Natural killer cell (primary cell): ENCODE measurements around the gene C22orf39. TPM values are rescaled to one million over a fixed set of nuclear protein-coding genes. Genes with fewer than 3 reads are reported as not detected.

Source experiments
- ATAC-seq, 3 donors: fragments of 150-1000 bp in 2 of 3; fragments of 200-7000 bp in 1 of 3; cut with Tn5 transposase; 1 replicate in 1 of 3; 2 replicates in 2 of 3; pipeline ENCODE4 v1.10.0; 2021; ENCODE audit warnings: mild to moderate bottlenecking in 2 of 3, moderate library complexity in 2 of 3
- DNase-seq, 2 donors: peaks; one replicate each; pipeline versions ENCODE4 v3.0.0 to v3.0.0-alpha.2; 2013 to 2021; ENCODE audit warnings: mixed read lengths in 1 of 2
- H3K27ac ChIP-seq: one replicate; pipeline ENCODE4 v1.5.1; 2013; ENCODE audit warnings: mild to moderate bottlenecking, low read length
- H3K27me3 ChIP-seq: one replicate; pipeline ENCODE4 v1.6.1; 2013; ENCODE audit warnings: low read length; ENCODE audit not compliant: control insufficient read depth, insufficient read depth
- H3K36me3 ChIP-seq: one replicate; pipeline ENCODE4 v1.6.1; 2013; ENCODE audit warnings: low read length; ENCODE audit not compliant: control insufficient read depth, insufficient read depth
- H3K4me1 ChIP-seq: one replicate; pipeline ENCODE4 v1.6.1; 2013; ENCODE audit warnings: low read length; ENCODE audit not compliant: control insufficient read depth, insufficient read depth
- H3K4me3 ChIP-seq: one replicate; pipeline ENCODE4 v1.5.1; 2013; ENCODE audit warnings: low read length
- H3K9me3 ChIP-seq: one replicate; pipeline ENCODE4 v1.6.1; 2013; ENCODE audit warnings: low read length; ENCODE audit not compliant: control insufficient read depth, insufficient read depth
- H3K27ac Mint-ChIP-seq, 2 donors: one replicate each; pipeline ENCODE4 v1.8.0; 2022; ENCODE audit warnings: mild to moderate bottlenecking in 2 of 2, mixed read lengths in 2 of 2, moderate library complexity in 1 of 2
- H3K27me3 Mint-ChIP-seq, 2 donors: one replicate each; pipeline ENCODE4 v1.8.0; 2022; ENCODE audit warnings: low read depth in 2 of 2, mixed read lengths in 2 of 2
- H3K36me3 Mint-ChIP-seq: one replicate; pipeline ENCODE4 v1.8.0; 2022; ENCODE audit warnings: mixed read lengths
- H3K4me1 Mint-ChIP-seq, 2 donors: one replicate each; pipeline ENCODE4 v1.8.0; 2022; ENCODE audit warnings: mixed read lengths in 2 of 2
- H3K4me3 Mint-ChIP-seq: one replicate; pipeline ENCODE4 v1.8.0; 2022; ENCODE audit warnings: mild to moderate bottlenecking, moderate library complexity, mixed read lengths
- H3K9me3 Mint-ChIP-seq, 2 donors: one replicate each; pipeline ENCODE4 v1.8.0; 2022; ENCODE audit warnings: mixed read lengths in 2 of 2
- WGBS: methylation state at CpG from one replicate; pipeline ENCODE4 v1.1.7; 2013; ENCODE audit warnings: missing lambda C conversion rate; ENCODE audit not compliant: insufficient coverage; 5-methylcytosine and 5-hydroxymethylcytosine counted together
- intact Hi-C: fragments of 100-400 bp; cut with micrococcal nuclease; formaldehyde crosslinking; loops from one replicate; pipeline ENCODE4 v1.14.2; 2022
- total RNA-seq, 4 donors: library from RNA; stranded (reverse); fragments of 120-200 nt in 1 of 4; gene quantifications; one replicate each; pipeline versions ENCODE4 v1.2.3 to v1.2.4, GENCODE V29; 2013 to 2022
- TF ChIP-seq, protein P1 (sequence below): fragments of 200-600 bp; IDR thresholded peaks from one replicate; pipeline ENCODE4 v1.8.0; 2022; ENCODE audit warnings: antibody characterized with exemption

Gene C22orf39
- total RNA-seq, 3 donors from 2014 or later (not counting 1 experiment from before 2014, with no cell fraction given), result 45.4 to 53.3 (median 50.2) TPM

DNA sequence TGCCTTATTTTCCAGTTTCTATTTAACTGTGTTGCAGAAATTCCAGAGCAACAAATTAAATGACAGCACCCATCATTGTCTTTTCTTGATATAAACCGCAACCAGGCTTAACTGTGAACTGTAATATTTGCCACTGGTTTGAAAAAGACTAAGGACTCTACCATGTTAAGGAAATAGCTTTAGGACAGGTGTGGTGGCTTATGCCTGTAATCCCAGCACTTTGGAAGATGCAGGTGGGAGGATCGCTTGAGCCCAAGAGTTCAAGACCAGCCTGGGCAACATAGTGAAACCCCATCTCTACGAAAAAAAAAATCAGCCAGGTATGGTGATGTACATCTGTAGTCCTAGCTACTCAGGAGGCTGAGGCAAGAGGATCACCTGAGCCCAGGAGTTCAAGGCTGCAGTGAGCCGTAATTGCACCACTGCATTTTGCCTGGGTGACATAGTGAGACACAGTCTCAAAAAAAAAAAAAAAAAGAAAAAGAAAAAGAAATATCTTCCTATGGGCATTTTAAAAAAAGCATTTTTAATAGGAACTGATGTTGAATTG is 44.8 kb downstream of the C22orf39 start:
- no peaks in the 10 kb centered on the region for H3K9me3 ChIP-seq
- peaks cover 54% of the 10 kb centered on the region for H3K36me3 ChIP-seq
- Mint-ChIP-seq H3K27me3 (no peaks in the 10 kb centered on the region), H3K4me3 (no peak overlapping the region), H3K36me3 (peaks cover 15% of the 10 kb centered on the region), H3K27ac (peak overlapping the region; percentile 2 to 3), H3K4me1 (peaks cover 16 to 37% of the 10 kb centered on the region in 2 donors), H3K9me3 (no peaks in the 10 kb centered on the region)
- TF ChIP-seq, protein P1, sequence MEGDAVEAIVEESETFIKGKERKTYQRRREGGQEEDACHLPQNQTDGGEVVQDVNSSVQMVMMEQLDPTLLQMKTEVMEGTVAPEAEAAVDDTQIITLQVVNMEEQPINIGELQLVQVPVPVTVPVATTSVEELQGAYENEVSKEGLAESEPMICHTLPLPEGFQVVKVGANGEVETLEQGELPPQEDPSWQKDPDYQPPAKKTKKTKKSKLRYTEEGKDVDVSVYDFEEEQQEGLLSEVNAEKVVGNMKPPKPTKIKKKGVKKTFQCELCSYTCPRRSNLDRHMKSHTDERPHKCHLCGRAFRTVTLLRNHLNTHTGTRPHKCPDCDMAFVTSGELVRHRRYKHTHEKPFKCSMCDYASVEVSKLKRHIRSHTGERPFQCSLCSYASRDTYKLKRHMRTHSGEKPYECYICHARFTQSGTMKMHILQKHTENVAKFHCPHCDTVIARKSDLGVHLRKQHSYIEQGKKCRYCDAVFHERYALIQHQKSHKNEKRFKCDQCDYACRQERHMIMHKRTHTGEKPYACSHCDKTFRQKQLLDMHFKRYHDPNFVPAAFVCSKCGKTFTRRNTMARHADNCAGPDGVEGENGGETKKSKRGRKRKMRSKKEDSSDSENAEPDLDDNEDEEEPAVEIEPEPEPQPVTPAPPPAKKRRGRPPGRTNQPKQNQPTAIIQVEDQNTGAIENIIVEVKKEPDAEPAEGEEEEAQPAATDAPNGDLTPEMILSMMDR, result no peak
- H3K4me1 ChIP-seq, result no peaks in the 10 kb centered on the region
- 96% methylated on average over 3 of the region's 4 CpGs for WGBS
- H3K27ac ChIP-seq, result no peak overlapping the region
- H3K4me3 ChIP-seq, result no peak overlapping the region
- ATAC-seq (no peak), DNase-seq (no peak)
- H3K27me3 ChIP-seq, result no peaks in the 10 kb centered on the region
- intact Hi-C loops, result loop anchor here (1.0 kb wide), 1 partner anchor 26 kb away; no protein-coding TSS in a partner anchor

DNA sequence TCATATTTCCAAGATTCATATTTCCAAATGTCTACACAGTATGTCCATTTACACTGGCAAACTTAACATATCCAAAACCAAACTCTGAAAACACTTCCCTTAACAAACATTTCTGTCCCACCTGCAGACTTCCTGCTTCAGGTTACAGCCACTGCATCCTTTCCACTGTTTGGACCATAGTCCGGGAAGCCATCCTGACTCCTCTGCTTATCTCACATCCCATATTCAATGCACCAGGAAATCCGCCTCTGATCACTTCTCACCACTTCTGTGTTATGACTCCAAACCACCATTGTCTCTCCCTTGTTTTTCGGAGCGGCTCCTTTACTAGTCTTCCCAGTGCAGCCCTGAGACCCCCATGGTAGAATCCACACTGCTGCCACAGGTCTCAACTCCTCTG is 46.0 kb downstream of the C22orf39 start:
- Mint-ChIP-seq H3K36me3 (peaks cover 8% of the 10 kb centered on the region), H3K27ac (peak overlapping the region; percentile 2 to 3), H3K4me3 (no peak overlapping the region), H3K27me3 (no peaks in the 10 kb centered on the region), H3K9me3 (no peaks in the 10 kb centered on the region), H3K4me1 (peaks cover 16 to 34% of the 10 kb centered on the region in 2 donors)
- TF ChIP-seq, protein P1, result no peak
- Histone ChIP-seq H3K4me3 (no peak overlapping the region), H3K36me3 (peaks cover 53% of the 10 kb centered on the region), H3K27ac (no peak overlapping the region), H3K27me3 (no peaks in the 10 kb centered on the region), H3K9me3 (no peaks in the 10 kb centered on the region), H3K4me1 (no peaks in the 10 kb centered on the region)
- ATAC-seq (no peak), DNase-seq (no peak)
- intact Hi-C loops, result no loop called here
- WGBS, result 96% methylated on average over 4 of the region's 4 CpGs

DNA sequence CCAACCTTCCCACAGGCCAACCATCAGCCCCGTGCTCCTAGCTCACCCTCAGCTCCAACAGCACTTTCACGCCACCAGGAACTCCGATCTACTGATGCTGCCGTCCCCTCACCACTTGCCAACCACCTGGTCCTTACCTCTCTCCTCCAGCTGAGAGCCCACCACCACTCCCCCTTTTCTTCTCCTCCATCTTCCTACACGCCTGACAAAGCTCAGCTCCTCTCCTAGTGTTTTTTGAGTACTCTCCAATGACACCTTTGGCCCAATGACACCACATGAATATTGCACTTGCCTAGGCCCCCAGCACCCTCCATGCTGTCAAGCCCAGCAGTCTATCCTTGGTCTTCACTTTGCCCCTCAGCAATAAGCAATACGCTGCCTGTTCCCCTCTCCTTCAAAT is 46.6 kb downstream of the C22orf39 start:
- Mint-ChIP-seq H3K36me3 (peaks cover 8% of the 10 kb centered on the region), H3K4me1 (peaks cover 16 to 34% of the 10 kb centered on the region in 2 donors), H3K9me3 (no peaks in the 10 kb centered on the region), H3K4me3 (no peak overlapping the region), H3K27ac (peak overlapping the region; percentile 2 to 68), H3K27me3 (no peaks in the 10 kb centered on the region)
- WGBS, result 98% methylated on average over 6 of the region's 6 CpGs
- TF ChIP-seq, protein P1, result no peak
- intact Hi-C loops, result no loop called here
- Histone ChIP-seq H3K4me1 (no peaks in the 10 kb centered on the region), H3K9me3 (no peaks in the 10 kb centered on the region), H3K36me3 (peaks cover 50% of the 10 kb centered on the region), H3K27ac (no peak overlapping the region), H3K27me3 (no peaks in the 10 kb centered on the region), H3K4me3 (no peak overlapping the region)
- no peak for DNase-seq
- no peak for ATAC-seq

DNA sequence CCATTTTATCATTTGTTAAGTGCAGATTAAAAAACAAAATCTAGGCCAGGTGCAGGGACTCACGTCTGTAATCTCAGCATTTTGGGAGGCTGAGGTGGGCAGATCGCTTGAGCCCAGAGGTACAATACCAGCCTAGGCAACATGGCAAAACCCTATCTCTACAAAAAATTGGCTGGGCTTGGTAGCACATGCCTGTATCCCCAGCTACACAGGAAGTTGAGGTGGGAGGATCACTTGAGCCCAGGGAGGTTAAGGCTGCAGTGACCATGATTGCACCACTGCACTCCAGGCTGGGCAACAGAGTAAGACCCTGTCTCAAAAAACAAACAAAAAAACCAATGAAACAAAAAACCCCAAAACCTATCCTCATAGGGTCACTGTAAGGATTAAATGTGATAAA is 48.9 kb downstream of the C22orf39 start:
- Histone ChIP-seq H3K4me1 (no peaks in the 10 kb centered on the region), H3K36me3 (peaks cover 56% of the 10 kb centered on the region), H3K9me3 (no peaks in the 10 kb centered on the region), H3K4me3 (no peak overlapping the region), H3K27me3 (no peaks in the 10 kb centered on the region), H3K27ac (no peak overlapping the region)
- H3K36me3 Mint-ChIP-seq, result peaks cover under 1% of the 10 kb centered on the region
- no peaks in the 10 kb centered on the region for H3K27me3 Mint-ChIP-seq
- WGBS, result 95% methylated on average over 2 of the region's 2 CpGs
- peaks cover 0 to 25% of the 10 kb centered on the region in 2 donors for H3K4me1 Mint-ChIP-seq
- TF ChIP-seq, protein P1, result no peak
- intact Hi-C loops, result no loop called here
- no peak for DNase-seq
- H3K9me3 Mint-ChIP-seq, result no peaks in the 10 kb centered on the region
- no peak for ATAC-seq
- peak overlapping the region; percentile 2 to 26 for H3K27ac Mint-ChIP-seq
- H3K4me3 Mint-ChIP-seq, result no peak overlapping the region
